ENCODE measurements around the gene ITPR2.
"Not testable (repeated sequence)": the region's sequence is repeated elsewhere in the genome, so short reads cannot be mapped to it uniquely, and the experiment has no call there.

Gene ITPR2

GRCh38 chr12:26318661-26319068 is 514.3 kb downstream of the ITPR2 start:
- TF ChIP-seq EZH2phosphoT487 (IDR thresholded peaks at IDR 0.05; ENCODE audit: borderline replicate concordance) (no peak), CTCF (conservative IDR thresholded peaks at IDR 0.05; ENCODE audit: low read length) (no peak)
- Histone ChIP-seq H3K9ac (ENCODE audit: low read depth, low read length, poor library complexity, severe bottlenecking) (no peak overlapping the region), H2AFZ (ENCODE audit: low read length) (peak overlapping the region; percentile 45; the same call in 1 of the 2 replicates)

GRCh38 chr12:26317942-26318575 is 514.9 kb downstream of the ITPR2 start:
- Histone ChIP-seq H3K4me3 (ENCODE audit: low read length, poor library complexity, severe bottlenecking) (no peak overlapping the region), H3K9me2 (replicated peaks; ENCODE audit: low read depth, low read length) (no peaks in the 10 kb centered on the region), H4K20me1 (ENCODE audit: insufficient read depth, low read length, poor library complexity, severe bottlenecking) (no peaks in the 10 kb centered on the region), H3K9me3 (ENCODE audit: insufficient read depth, low read depth, low read length) (no peaks in the 10 kb centered on the region), H3K9ac (ENCODE audit: low read depth, low read length, poor library complexity, severe bottlenecking) (no peak overlapping the region), H3K79me2 (ENCODE audit: insufficient read depth, low read length) (no peaks in the 10 kb centered on the region), H3F3A (ENCODE audit: low read depth) (no peaks in the 10 kb centered on the region), H3K4me2 (ENCODE audit: low read depth, low read length, poor library complexity, severe bottlenecking) (no peak overlapping the region), H2AFZ (ENCODE audit: low read length) (0 out of 2 replicates have a peak overlapping the region, but pooled peaks have one; percentile 45), H3K4me1 (ENCODE audit: insufficient read depth, low read length, poor library complexity, severe bottlenecking) (no peaks in the 10 kb centered on the region), H3K36me3 (ENCODE audit: insufficient read depth, low read length) (no peaks in the 10 kb centered on the region), H3K27me3 (ENCODE audit: insufficient read depth, low read length, poor library complexity, severe bottlenecking) (no peaks in the 10 kb centered on the region)
- TF ChIP-seq CTCF (conservative IDR thresholded peaks at IDR 0.05; ENCODE audit: low read length) (no peak), EZH2phosphoT487 (IDR thresholded peaks at IDR 0.05; ENCODE audit: borderline replicate concordance) (no peak)

More at GRCh38 chr12:26318661-26319068, 514.3 kb downstream of the ITPR2 start:
- Histone ChIP-seq H3K4me3 (ENCODE audit: low read length, poor library complexity, severe bottlenecking) (no peak overlapping the region), H3K4me2 (ENCODE audit: low read depth, low read length, poor library complexity, severe bottlenecking) (no peak overlapping the region), H3K36me3 (ENCODE audit: insufficient read depth, low read length) (no peaks in the 10 kb centered on the region), H3K9me2 (replicated peaks; ENCODE audit: low read depth, low read length) (no peaks in the 10 kb centered on the region), H3K4me1 (ENCODE audit: insufficient read depth, low read length, poor library complexity, severe bottlenecking) (no peaks in the 10 kb centered on the region), H3K9me3 (ENCODE audit: insufficient read depth, low read depth, low read length) (no peaks in the 10 kb centered on the region), H4K20me1 (ENCODE audit: insufficient read depth, low read length, poor library complexity, severe bottlenecking) (no peaks in the 10 kb centered on the region), H3K27me3 (ENCODE audit: insufficient read depth, low read length, poor library complexity, severe bottlenecking) (no peaks in the 10 kb centered on the region), H3F3A (ENCODE audit: low read depth) (no peaks in the 10 kb centered on the region), H3K79me2 (ENCODE audit: insufficient read depth, low read length) (no peaks in the 10 kb centered on the region)

GRCh38 chr12:26314103-26314502 is 518.9 kb downstream of the ITPR2 start:
- not testable (repeated sequence) for H3K27me3 ChIP-seq (ENCODE audit: insufficient read depth, low read length, poor library complexity, severe bottlenecking); H3K9me3 ChIP-seq (ENCODE audit: insufficient read depth, low read depth, low read length); H3K79me2 ChIP-seq (ENCODE audit: insufficient read depth, low read length); H3F3A ChIP-seq (ENCODE audit: low read depth); H3K9me2 ChIP-seq (replicated peaks; ENCODE audit: low read depth, low read length); H2AFZ ChIP-seq (ENCODE audit: low read length); H4K20me1 ChIP-seq (ENCODE audit: insufficient read depth, low read length, poor library complexity, severe bottlenecking); H3K9ac ChIP-seq (ENCODE audit: low read depth, low read length, poor library complexity, severe bottlenecking); H3K4me1 ChIP-seq (ENCODE audit: insufficient read depth, low read length, poor library complexity, severe bottlenecking); H3K36me3 ChIP-seq (ENCODE audit: insufficient read depth, low read length); H3K4me2 ChIP-seq (ENCODE audit: low read depth, low read length, poor library complexity, severe bottlenecking); H3K4me3 ChIP-seq (ENCODE audit: low read length, poor library complexity, severe bottlenecking)

- not testable (repeated sequence) for H3K27me3 ChIP-seq (ENCODE audit: insufficient read depth, low read length, poor library complexity, severe bottlenecking); H3F3A ChIP-seq (ENCODE audit: low read depth); H3K4me3 ChIP-seq (ENCODE audit: low read length, poor library complexity, severe bottlenecking); H3K36me3 ChIP-seq (ENCODE audit: insufficient read depth, low read length); H4K20me1 ChIP-seq (ENCODE audit: insufficient read depth, low read length, poor library complexity, severe bottlenecking); H3K79me2 ChIP-seq (ENCODE audit: insufficient read depth, low read length); H2AFZ ChIP-seq (ENCODE audit: low read length); H3K4me2 ChIP-seq (ENCODE audit: low read depth, low read length, poor library complexity, severe bottlenecking); H3K9me3 ChIP-seq (ENCODE audit: insufficient read depth, low read depth, low read length); H3K9me2 ChIP-seq (replicated peaks; ENCODE audit: low read depth, low read length); H3K9ac ChIP-seq (ENCODE audit: low read depth, low read length, poor library complexity, severe bottlenecking); H3K4me1 ChIP-seq (ENCODE audit: insufficient read depth, low read length, poor library complexity, severe bottlenecking)
Measured at GRCh38 chr12:26310489-26310888, 522.5 kb downstream of the ITPR2 start.

Data from Loucy (cell line).